Rectal smooth muscle tissue (tissue), 1 donor: ENCODE data around the gene CACNA1D.
A peak's percentile ranks its signal among the peaks of the same experiment; 100 is the strongest.

ENCODE experiments used
- H3K27ac ChIP-seq: one replicate; pipeline ENCODE4 v1.7.0; 2013; ENCODE audit warnings: low read depth, low read length, inconsistent platforms
- H3K27me3 ChIP-seq: one replicate; pipeline ENCODE4 v1.7.0; 2013; ENCODE audit warnings: low read length; ENCODE audit not compliant: control insufficient read depth, insufficient read depth
- H3K36me3 ChIP-seq: one replicate; pipeline ENCODE4 v1.7.0; 2013; ENCODE audit warnings: low read length; ENCODE audit not compliant: control insufficient read depth, insufficient read depth
- H3K4me1 ChIP-seq: one replicate; pipeline ENCODE4 v1.7.0; 2013; ENCODE audit warnings: low read length; ENCODE audit not compliant: control insufficient read depth, insufficient read depth
- H3K4me3 ChIP-seq: one replicate; pipeline ENCODE4 v1.7.0; 2013; ENCODE audit warnings: low read length
- H3K9ac ChIP-seq: one replicate; pipeline ENCODE4 v1.7.0; 2013; ENCODE audit warnings: low read length

The CACNA1D gene

GRCh38 chr3:53836084-53836872 is 341.9 kb downstream of the CACNA1D start:
- Histone ChIP-seq H3K27ac (no peak overlapping the region), H3K27me3 (no peaks in the 10 kb centered on the region), H3K4me3 (no peak overlapping the region), H3K9ac (no peak overlapping the region), H3K36me3 (no peaks in the 10 kb centered on the region), H3K4me1 (no peaks in the 10 kb centered on the region)

- Histone ChIP-seq H3K27ac (no peak overlapping the region), H3K36me3 (no peaks in the 10 kb centered on the region), H3K27me3 (no peaks in the 10 kb centered on the region)
Measured at GRCh38 chr3:53837331-53837730, 342.9 kb downstream of the CACNA1D start.

GRCh38 chr3:53841296-53841695 is 346.9 kb downstream of the CACNA1D start:
- Histone ChIP-seq H3K27ac (no peak overlapping the region), H3K4me3 (no peak overlapping the region), H3K36me3 (no peaks in the 10 kb centered on the region), H3K4me1 (no peaks in the 10 kb centered on the region), H3K27me3 (no peaks in the 10 kb centered on the region), H3K9ac (no peak overlapping the region)

More at GRCh38 chr3:53837331-53837730, 342.9 kb downstream of the CACNA1D start:
- Histone ChIP-seq H3K4me3 (no peak overlapping the region), H3K4me1 (no peaks in the 10 kb centered on the region), H3K9ac (no peak overlapping the region)

GRCh38 chr3:53842436-53843194 is 348.2 kb downstream of the CACNA1D start:
- Histone ChIP-seq H3K27me3 (no peaks in the 10 kb centered on the region), H3K27ac (no peak overlapping the region), H3K36me3 (no peaks in the 10 kb centered on the region), H3K9ac (no peak overlapping the region), H3K4me3 (no peak overlapping the region), H3K4me1 (no peaks in the 10 kb centered on the region)

GRCh38 chr3:53843195-53844177 is 349.1 kb downstream of the CACNA1D start:
- H3K9ac ChIP-seq = no peak overlapping the region
- no peaks in the 10 kb centered on the region for H3K4me1 ChIP-seq
- H3K36me3 ChIP-seq = no peaks in the 10 kb centered on the region
- H3K27me3 ChIP-seq = no peaks in the 10 kb centered on the region
- H3K4me3 ChIP-seq = no peak overlapping the region
- H3K27ac ChIP-seq = no peak overlapping the region

GRCh38 chr3:53844262-53845102 is 350.1 kb downstream of the CACNA1D start:
- H3K36me3 ChIP-seq = no peaks in the 10 kb centered on the region
- no peak overlapping the region for H3K4me3 ChIP-seq
- H3K9ac ChIP-seq = no peak overlapping the region
- no peaks in the 10 kb centered on the region for H3K4me1 ChIP-seq
- H3K27me3 ChIP-seq = no peaks in the 10 kb centered on the region
- no peak overlapping the region for H3K27ac ChIP-seq

GRCh38 chr3:53845103-53845880 is 350.9 kb downstream of the CACNA1D start:
- H3K4me3 ChIP-seq = peak overlapping the region; percentile 65
- H3K27me3 ChIP-seq = no peaks in the 10 kb centered on the region
- H3K9ac ChIP-seq = peak overlapping the region; percentile 10
- H3K27ac ChIP-seq = no peak overlapping the region
- H3K36me3 ChIP-seq = no peaks in the 10 kb centered on the region
- H3K4me1 ChIP-seq = no peaks in the 10 kb centered on the region

- H3K4me3 ChIP-seq = peak overlapping the region; percentile 65
- H3K9ac ChIP-seq = peak overlapping the region; percentile 10
- H3K36me3 ChIP-seq = no peaks in the 10 kb centered on the region
- H3K4me1 ChIP-seq = no peaks in the 10 kb centered on the region
- H3K27ac ChIP-seq = no peak overlapping the region
- no peaks in the 10 kb centered on the region for H3K27me3 ChIP-seq
Measured at GRCh38 chr3:53845881-53846133, 351.4 kb downstream of the CACNA1D start.

GRCh38 chr3:53846134-53846850 is 351.9 kb downstream of the CACNA1D start, which contains the start of the genes CHDH and IL17RB:
Gene CHDH, minus strand, starts transcription at chr3:53846419. Its CDS starts 22,411 bp downstream, at chr3:53824008.
Gene IL17RB, plus strand, starts transcription at chr3:53846568. Its CDS starts 21 bp downstream, at chr3:53846589.
- no peaks in the 10 kb centered on the region for H3K27me3 ChIP-seq
- H3K9ac ChIP-seq = peak within 1 kb of the TSS; percentile 10
- no peaks in the 10 kb centered on the region for H3K36me3 ChIP-seq
- H3K4me1 ChIP-seq = no peaks in the 10 kb centered on the region
- no peak within 1 kb of the TSS for H3K27ac ChIP-seq
- H3K4me3 ChIP-seq = peak within 1 kb of the TSS; percentile 65

GRCh38 chr3:53846851-53847155 is 352.4 kb downstream of the CACNA1D start:
- Histone ChIP-seq H3K27me3 (no peaks in the 10 kb centered on the region), H3K4me3 (peak overlapping the region; percentile 65), H3K4me1 (no peaks in the 10 kb centered on the region), H3K36me3 (no peaks in the 10 kb centered on the region), H3K27ac (no peak overlapping the region), H3K9ac (no peak overlapping the region)

GRCh38 chr3:53849916-53850315 is 355.5 kb downstream of the CACNA1D start:
- H3K27ac ChIP-seq = no peak overlapping the region
- no peak overlapping the region for H3K4me3 ChIP-seq
- H3K9ac ChIP-seq = no peak overlapping the region
- no peaks in the 10 kb centered on the region for H3K36me3 ChIP-seq
- no peaks in the 10 kb centered on the region for H3K4me1 ChIP-seq
- H3K27me3 ChIP-seq = no peaks in the 10 kb centered on the region
